B cell (primary cell): Measurements from ENCODE around the gene CLCNKA. TPM values are rescaled to one million over a fixed set of nuclear protein-coding genes. Genes with fewer than 3 reads are reported as not detected.

ENCODE experiments used
- ATAC-seq: fragments of 200-7000 bp; cut with Tn5 transposase; one replicate; pipeline ENCODE4 v1.10.0; 2021; ENCODE audit warnings: low read depth, mild to moderate bottlenecking, moderate number of reproducible peaks, moderate library complexity
- CTCF ChIA-PET: fragments of 350-600 bp; sonication (Branson Sonifier 250); formaldehyde crosslinking; loops from one replicate; lab custom pipeline; 2021; ENCODE audit warnings: antibody characterized with exemption, inconsistent platforms; lab: Charles Lee
- POLR2A ChIA-PET: fragments of 350-600 bp; sonication (Branson Sonifier 250); formaldehyde crosslinking; loops from one replicate; lab custom pipeline; 2021; ENCODE audit warnings: antibody characterized with exemption; lab: Charles Lee
- DNase-seq: peaks from one replicate; pipeline ENCODE4 v3.0.0; 2013
- H2AFZ ChIP-seq: 2 replicates; pipeline ENCODE4 v1.6.1; 2012; ENCODE audit warnings: mild to moderate bottlenecking, low read depth, low read length; ENCODE audit not compliant: insufficient read depth, poor library complexity, severe bottlenecking
- H3K27ac ChIP-seq, 2 donors: 1 replicate in 1 of 2; 2 replicates in 1 of 2; pipeline ENCODE4 v1.5.1; 2012 to 2013; ENCODE audit warnings: low read length in 2 of 2, mild to moderate bottlenecking in 2 of 2, moderate library complexity in 1 of 2
- H3K27me3 ChIP-seq, 4 experiments: fragments of 200-600 bp in 1 of 4; sonication (generic) in 1 of 4; replicated peaks in 1 of 4; 1 replicate in 2 of 4; 2 replicates in 2 of 4; pipeline versions ENCODE4 v1.6.1 to v1.7.0; 2013 to 2016; ENCODE audit warnings: low read length in 3 of 4, mild to moderate bottlenecking in 2 of 4, mixed read lengths in 1 of 4, moderate library complexity in 1 of 4; ENCODE audit not compliant: insufficient read depth in 4 of 4, control insufficient read depth in 3 of 4; ENCODE audit errors: control extremely low read depth in 1 of 4
- H3K36me3 ChIP-seq, 2 experiments: replicated peaks in 1 of 2; 1 replicate in 1 of 2; 2 replicates in 1 of 2; pipeline versions ENCODE4 v1.6.1 to v1.7.1; 2013; ENCODE audit warnings: low read length in 1 of 2; ENCODE audit not compliant: insufficient read depth in 2 of 2, control insufficient read depth in 1 of 2; ENCODE audit errors: control extremely low read depth in 1 of 2, extremely low read depth in 1 of 2
- H3K4me1 ChIP-seq, 2 donors: fragments of 200-600 bp in 1 of 2; sonication (generic) in 1 of 2; 1 replicate in 1 of 2; 2 replicates in 1 of 2; pipeline versions ENCODE4 v1.5.1 to v1.6.1; 2013 to 2017; ENCODE audit warnings: low read length in 2 of 2; ENCODE audit not compliant: control insufficient read depth in 2 of 2, insufficient read depth in 2 of 2
- H3K4me2 ChIP-seq: replicated peaks from 2 replicates; pipeline ENCODE3; 2012; ENCODE audit warnings: mild to moderate bottlenecking, low read depth, low read length; ENCODE audit not compliant: poor library complexity, severe bottlenecking
- H3K4me3 ChIP-seq, 5 experiments: fragments of 200-600 bp in 1 of 5; sonication (generic) in 1 of 5; 1 replicate in 3 of 5; 2 replicates in 2 of 5; pipeline versions ENCODE4 v1.5.1 to v1.7.0; 2011 to 2016; ENCODE audit warnings: low read length in 4 of 5, mild to moderate bottlenecking in 4 of 5, low read depth in 2 of 5, control low read depth in 1 of 5, moderate library complexity in 1 of 5; ENCODE audit not compliant: insufficient read depth in 1 of 5; ENCODE audit errors: control extremely low read depth in 1 of 5, extremely low read depth in 1 of 5
- H3K79me2 ChIP-seq: fragments of 200-600 bp; sonication (generic); one replicate; pipeline ENCODE4 v1.6.0; 2016; ENCODE audit warnings: low read length; ENCODE audit not compliant: control insufficient read depth, insufficient read depth
- H3K9ac ChIP-seq: fragments of 200-600 bp; sonication (generic); 2 replicates; pipeline ENCODE4 v1.6.1; 2017; ENCODE audit warnings: mild to moderate bottlenecking, low read length, moderate library complexity
- H3K9me3 ChIP-seq, 3 donors: one replicate each; pipeline versions ENCODE4 v1.6.1 to v1.7.1; 2013; ENCODE audit warnings: low read length in 2 of 3; ENCODE audit not compliant: control insufficient read depth in 2 of 3, insufficient read depth in 1 of 3; ENCODE audit errors: control extremely low read depth in 1 of 3
- H4K20me1 ChIP-seq: 2 replicates; pipeline ENCODE4 v1.6.0; 2012; ENCODE audit warnings: mild to moderate bottlenecking, low read length; ENCODE audit not compliant: insufficient read depth, control insufficient read depth, poor library complexity, severe bottlenecking
- H3K27ac Mint-ChIP-seq: one replicate; pipeline ENCODE4 v1.8.0; 2021; ENCODE audit warnings: mixed read lengths
- H3K27me3 Mint-ChIP-seq: one replicate; pipeline ENCODE4 v1.8.0; 2021; ENCODE audit warnings: mixed read lengths
- H3K4me1 Mint-ChIP-seq: one replicate; pipeline ENCODE4 v1.8.0; 2021; ENCODE audit warnings: mixed read lengths
- H3K4me3 Mint-ChIP-seq: one replicate; pipeline ENCODE4 v1.8.0; 2021; ENCODE audit warnings: mixed read lengths
- H3K9me3 Mint-ChIP-seq: one replicate; pipeline ENCODE4 v1.8.0; 2022; ENCODE audit warnings: mixed read lengths; ENCODE audit not compliant: insufficient read depth
- CTCF ChIP-seq: fragments of 200-600 bp; IDR thresholded peaks from one replicate; pipeline ENCODE4 v1.8.0; 2022; ENCODE audit warnings: antibody characterized with exemption, mild to moderate bottlenecking
- EZH2 ChIP-seq: IDR thresholded peaks from 2 replicates; pipeline ENCODE4 v1.6.1; 2012; ENCODE audit warnings: borderline replicate concordance, low read depth, mild to moderate bottlenecking, moderate library complexity, low read length; ENCODE audit not compliant: insufficient read depth, poor library complexity, severe bottlenecking
- WGBS: methylation state at CpG from one replicate; pipeline ENCODE4 v1.1.5; 2013; ENCODE audit warnings: missing lambda C conversion rate; ENCODE audit not compliant: insufficient coverage; 5-methylcytosine and 5-hydroxymethylcytosine counted together
- intact Hi-C: fragments of 100-400 bp; cut with micrococcal nuclease; formaldehyde crosslinking; loops from one replicate; pipeline ENCODE4 v1.10.0; 2022
- polyA plus RNA-seq: library from polyadenylated mRNA; depleted of rRNA; stranded (reverse); fragments of >200 nt; gene quantifications from 2 replicates; pipeline ENCODE4 v1.2.3, GENCODE V29; 2012
- total RNA-seq, 2 donors: library from RNA; stranded (reverse); fragments of 120-200 nt in 1 of 2; gene quantifications; 1 replicate in 1 of 2; 2 replicates in 1 of 2; pipeline versions ENCODE4 v1.2.3 to v1.2.4, GENCODE V29; 2013 to 2022

The CLCNKA gene
- total and polyA plus RNA-seq, 2 donors (not counting 1 experiment from before 2014, with no cell fraction given): 0.03 TPM; not detected in 1

- no peak overlapping the region for H3K4me3 ChIP-seq
- TF ChIP-seq CTCF: no peak
- TF ChIP-seq EZH2: no peak
- intact Hi-C loops: no loop called here
- H3K27me3 Mint-ChIP-seq: peaks cover 13% of the 10 kb centered on the region
- WGBS: 66% methylated on average over 4 of the region's 8 CpGs
- peaks cover 7% of the 10 kb centered on the region in 2 donors for H3K4me1 ChIP-seq
- no peaks in the 10 kb centered on the region for H3K79me2 ChIP-seq
- H3K27ac Mint-ChIP-seq: no peak overlapping the region
- H2AFZ ChIP-seq: no peak overlapping the region
- DNase-seq (no peak), ATAC-seq (no peak)
- H3K4me1 Mint-ChIP-seq: peaks cover 8% of the 10 kb centered on the region
- ChIA-PET CTCF (interaction anchor here (0.5 to 3.7 kb wide), 11 partner anchors 25 to 388 kb away, joined by 3 to 27 read pairs (median 4); no protein-coding TSS in a partner anchor), POLR2A (interaction anchor here (0.7 kb wide), 1 partner anchor 53 kb away, joined by 3 read pairs; no protein-coding TSS in a partner anchor)
- no peak overlapping the region for H3K4me3 Mint-ChIP-seq
- H3K4me2 ChIP-seq: no peak overlapping the region
- H3K36me3 ChIP-seq: no peaks in the 10 kb centered on the region
- no peaks in the 10 kb centered on the region for H4K20me1 ChIP-seq
- H3K27me3 ChIP-seq: peaks cover 0 to 6% (median 0%) of the 10 kb centered on the region in 4 experiments
- H3K9ac ChIP-seq: no peak overlapping the region
- no peak overlapping the region for H3K27ac ChIP-seq
- no peaks in the 10 kb centered on the region for H3K9me3 Mint-ChIP-seq
- no peaks in the 10 kb centered on the region for H3K9me3 ChIP-seq
These were observed 32.1 kb downstream of the CLCNKA start for GRCh38 chr1:16053781-16054502.
